ENCODE data around the gene DEFB114. TPM values are rescaled to one million over a fixed set of nuclear protein-coding genes. Genes with fewer than 3 reads are reported as not detected.

The DEFB114 gene
- total RNA-seq, 6 donors from 2014 or later, result not detected

- TF ChIP-seq EP300 (IDR thresholded peaks at IDR 0.05), result no peak
- no peak for TF ChIP-seq POLR2A (IDR thresholded peaks at IDR 0.05)
- TF ChIP-seq POLR2AphosphoS5 (IDR thresholded peaks at IDR 0.05), result no peak
- TF ChIP-seq CTCF (IDR thresholded peaks at IDR 0.05), result no peak
- H3K4me1 ChIP-seq, result no peaks in the 10 kb centered on the region
- ATAC-seq (ENCODE audit: low FRiP score in 2 of 2) (no peak), DNase-seq (no peak)
- H3K27ac ChIP-seq, result no peak overlapping the region
- H3K27me3 ChIP-seq, result no peaks in the 10 kb centered on the region
- no peaks in the 10 kb centered on the region for H3K36me3 ChIP-seq
- 80 to 89% methylated on average over 5 of the region's 5 CpGs for WGBS, 2 donors
- no peaks in the 10 kb centered on the region for H3K9me3 ChIP-seq
- no peak overlapping the region for H3K4me3 ChIP-seq
These were observed 43.9 kb downstream of the DEFB114 start for GRCh38 chr6:49919935-49920644.

DNA sequence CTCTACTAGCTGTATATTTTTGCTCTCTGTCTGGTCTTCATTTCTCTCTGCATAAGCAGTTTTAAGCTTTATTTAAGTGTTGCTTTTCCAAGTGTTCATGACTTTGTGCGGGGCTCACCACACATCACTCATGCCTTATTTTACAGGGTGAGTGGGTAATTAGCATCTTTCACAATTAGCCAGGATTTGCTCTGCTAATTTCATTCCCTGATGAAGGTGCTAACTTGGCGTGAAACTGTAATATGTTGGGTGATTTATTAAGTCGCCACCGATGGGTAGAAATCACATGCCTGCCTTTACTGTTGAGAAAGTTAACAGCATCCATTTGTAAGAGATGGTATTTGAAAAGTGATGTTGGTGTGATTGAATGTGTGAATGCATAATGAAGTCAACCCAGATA lies 44.7 kb downstream of the DEFB114 start:
- 64 to 73% methylated on average over 4 of the region's 4 CpGs for WGBS, 2 donors
- H3K4me3 ChIP-seq, result no peak overlapping the region
- TF ChIP-seq POLR2A (IDR thresholded peaks at IDR 0.05) (no peak), CTCF (IDR thresholded peaks at IDR 0.05) (no peak), EP300 (IDR thresholded peaks at IDR 0.05) (no peak), POLR2AphosphoS5 (IDR thresholded peaks at IDR 0.05) (no peak)
- ATAC-seq (ENCODE audit: low FRiP score in 2 of 2) (no peak), DNase-seq (no peak)
- no peaks in the 10 kb centered on the region for H3K36me3 ChIP-seq
- no peaks in the 10 kb centered on the region for H3K9me3 ChIP-seq
- H3K27me3 ChIP-seq, result no peaks in the 10 kb centered on the region
- no peaks in the 10 kb centered on the region for H3K4me1 ChIP-seq
- no peak overlapping the region for H3K27ac ChIP-seq

- H3K4me3 ChIP-seq, result no peak overlapping the region
- ATAC-seq (ENCODE audit: low FRiP score in 2 of 2), result no peak
- no peak for DNase-seq
- H3K27ac ChIP-seq, result no peak overlapping the region
- no peaks in the 10 kb centered on the region for H3K36me3 ChIP-seq
- TF ChIP-seq EP300 (IDR thresholded peaks at IDR 0.05) (no peak), CTCF (IDR thresholded peaks at IDR 0.05) (no peak), POLR2A (IDR thresholded peaks at IDR 0.05) (no peak), POLR2AphosphoS5 (IDR thresholded peaks at IDR 0.05) (no peak)
- WGBS, 2 donors, result 70 to 77% methylated on average over 2 of the region's 2 CpGs
- no peaks in the 10 kb centered on the region for H3K4me1 ChIP-seq
- no peaks in the 10 kb centered on the region for H3K9me3 ChIP-seq
- H3K27me3 ChIP-seq, result no peaks in the 10 kb centered on the region
These were observed 45.2 kb downstream of the DEFB114 start for GRCh38 chr6:49918787-49919186.

DNA sequence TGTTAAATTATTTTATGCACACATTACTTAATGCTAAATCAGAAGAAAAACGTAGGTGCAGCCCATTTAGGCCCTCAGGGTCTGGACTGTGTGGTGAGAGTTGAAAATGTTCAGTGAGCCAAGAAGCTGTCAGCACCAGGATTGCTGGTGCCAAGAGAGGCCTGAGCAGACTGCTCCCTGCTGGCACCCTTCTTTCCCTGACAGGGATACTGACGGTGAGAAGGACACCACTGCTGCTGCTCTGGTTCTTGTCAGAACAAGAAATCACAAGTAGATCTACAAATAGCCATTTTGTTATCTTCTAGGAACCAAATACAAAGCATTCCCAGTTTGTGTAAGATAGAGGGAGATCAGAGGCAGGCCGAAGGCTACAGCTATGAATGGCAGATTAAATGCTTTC lies 48.9 kb downstream of the DEFB114 start:
- no peak overlapping the region for H3K27ac ChIP-seq
- ATAC-seq (ENCODE audit: low FRiP score in 2 of 2) (no peak), DNase-seq (no peak)
- H3K4me3 ChIP-seq, result no peak overlapping the region
- H3K36me3 ChIP-seq, result no peaks in the 10 kb centered on the region
- TF ChIP-seq POLR2A (IDR thresholded peaks at IDR 0.05), result no peak
- TF ChIP-seq CTCF (IDR thresholded peaks at IDR 0.05), result no peak
- no peaks in the 10 kb centered on the region for H3K4me1 ChIP-seq
- H3K9me3 ChIP-seq, result no peaks in the 10 kb centered on the region
- no peaks in the 10 kb centered on the region for H3K27me3 ChIP-seq
- WGBS, 2 donors, result 41 to 42% methylated on average over 3 of the region's 3 CpGs

All from upper lobe of left lung (tissue), 6 donors.